Body of pancreas (tissue), 4 donors: ENCODE results near the gene QRICH1. TPM values are rescaled to one million over a fixed set of nuclear protein-coding genes. Genes with fewer than 3 reads are reported as not detected.

Experiments used
- ATAC-seq: fragments of 150-250 bp; one replicate; pipeline ENCODE4 v1.9.1; 2016
- DNase-seq, 4 donors: peaks; one replicate each; pipeline ENCODE4 v3.0.0-alpha.2; 2019
- H3K27ac ChIP-seq, 4 donors: fragments of 200-600 bp; sonication (generic); 1 replicate in 3 of 4; 2 replicates in 1 of 4; pipeline versions ENCODE4 v1.5.1 to v1.6.1; 2016 to 2019; ENCODE audit warnings: mild to moderate bottlenecking in 1 of 4, mixed read lengths in 1 of 4, moderate library complexity in 1 of 4
- H3K27me3 ChIP-seq, 2 donors: fragments of 200-600 bp; sonication (generic); one replicate each; pipeline ENCODE4 v1.6.0; 2016; ENCODE audit warnings: mild to moderate bottlenecking in 1 of 2
- H3K36me3 ChIP-seq, 2 donors: fragments of 200-600 bp; sonication (generic); replicated peaks in 1 of 2; 2 replicates each; pipeline ENCODE4 v1.5.1; 2016; ENCODE audit warnings: low read depth in 2 of 2; ENCODE audit not compliant: insufficient read depth in 1 of 2
- H3K4me1 ChIP-seq: fragments of 200-600 bp; sonication (generic); one replicate; pipeline ENCODE4 v1.6.0; 2016
- H3K4me3 ChIP-seq, 2 donors: fragments of 200-600 bp; sonication (generic); 1 replicate in 1 of 2; 2 replicates in 1 of 2; pipeline ENCODE4 v1.5.1; 2016 to 2019
- H3K9me3 ChIP-seq, 3 donors: fragments of 200-600 bp; sonication (generic); 1 replicate in 2 of 3; 2 replicates in 1 of 3; pipeline ENCODE4 v1.5.1; 2016
- CTCF ChIP-seq, 7 experiments: fragments of 450-650 bp in 4 of 7; fragments of 200-600 bp in 3 of 7; sonication (generic) in 3 of 7; IDR thresholded peaks; one replicate each; pipeline ENCODE4 v1.5.1; 2016 to 2019; ENCODE audit warnings: antibody characterized with exemption in 7 of 7
- POLR2A ChIP-seq, 3 donors: fragments of 450-650 bp; IDR thresholded peaks; one replicate each; pipeline ENCODE4 v1.6.1; 2016; ENCODE audit warnings: antibody characterized with exemption in 3 of 3, mild to moderate bottlenecking in 2 of 3
- WGBS, 2 donors: methylation state at CpG; one replicate each; pipeline ENCODE4 v1.1.5; 2017; 5-methylcytosine and 5-hydroxymethylcytosine counted together
- intact Hi-C: fragments of 100-400 bp; cut with DNase I; formaldehyde crosslinking; loops from one replicate; pipeline ENCODE4 v1.15.1; 2023
- total RNA-seq, 2 donors: library from RNA; depleted of rRNA; stranded (reverse); fragments of >200 nt; gene quantifications; one replicate each; pipeline ENCODE4 v1.1.0, GENCODE V29; 2016

QRICH1 gene, protein sequence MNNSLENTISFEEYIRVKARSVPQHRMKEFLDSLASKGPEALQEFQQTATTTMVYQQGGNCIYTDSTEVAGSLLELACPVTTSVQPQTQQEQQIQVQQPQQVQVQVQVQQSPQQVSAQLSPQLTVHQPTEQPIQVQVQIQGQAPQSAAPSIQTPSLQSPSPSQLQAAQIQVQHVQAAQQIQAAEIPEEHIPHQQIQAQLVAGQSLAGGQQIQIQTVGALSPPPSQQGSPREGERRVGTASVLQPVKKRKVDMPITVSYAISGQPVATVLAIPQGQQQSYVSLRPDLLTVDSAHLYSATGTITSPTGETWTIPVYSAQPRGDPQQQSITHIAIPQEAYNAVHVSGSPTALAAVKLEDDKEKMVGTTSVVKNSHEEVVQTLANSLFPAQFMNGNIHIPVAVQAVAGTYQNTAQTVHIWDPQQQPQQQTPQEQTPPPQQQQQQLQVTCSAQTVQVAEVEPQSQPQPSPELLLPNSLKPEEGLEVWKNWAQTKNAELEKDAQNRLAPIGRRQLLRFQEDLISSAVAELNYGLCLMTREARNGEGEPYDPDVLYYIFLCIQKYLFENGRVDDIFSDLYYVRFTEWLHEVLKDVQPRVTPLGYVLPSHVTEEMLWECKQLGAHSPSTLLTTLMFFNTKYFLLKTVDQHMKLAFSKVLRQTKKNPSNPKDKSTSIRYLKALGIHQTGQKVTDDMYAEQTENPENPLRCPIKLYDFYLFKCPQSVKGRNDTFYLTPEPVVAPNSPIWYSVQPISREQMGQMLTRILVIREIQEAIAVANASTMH
- total RNA-seq, result 10 to 100 TPM; 63.6 to 67.9 TPM

DNA sequence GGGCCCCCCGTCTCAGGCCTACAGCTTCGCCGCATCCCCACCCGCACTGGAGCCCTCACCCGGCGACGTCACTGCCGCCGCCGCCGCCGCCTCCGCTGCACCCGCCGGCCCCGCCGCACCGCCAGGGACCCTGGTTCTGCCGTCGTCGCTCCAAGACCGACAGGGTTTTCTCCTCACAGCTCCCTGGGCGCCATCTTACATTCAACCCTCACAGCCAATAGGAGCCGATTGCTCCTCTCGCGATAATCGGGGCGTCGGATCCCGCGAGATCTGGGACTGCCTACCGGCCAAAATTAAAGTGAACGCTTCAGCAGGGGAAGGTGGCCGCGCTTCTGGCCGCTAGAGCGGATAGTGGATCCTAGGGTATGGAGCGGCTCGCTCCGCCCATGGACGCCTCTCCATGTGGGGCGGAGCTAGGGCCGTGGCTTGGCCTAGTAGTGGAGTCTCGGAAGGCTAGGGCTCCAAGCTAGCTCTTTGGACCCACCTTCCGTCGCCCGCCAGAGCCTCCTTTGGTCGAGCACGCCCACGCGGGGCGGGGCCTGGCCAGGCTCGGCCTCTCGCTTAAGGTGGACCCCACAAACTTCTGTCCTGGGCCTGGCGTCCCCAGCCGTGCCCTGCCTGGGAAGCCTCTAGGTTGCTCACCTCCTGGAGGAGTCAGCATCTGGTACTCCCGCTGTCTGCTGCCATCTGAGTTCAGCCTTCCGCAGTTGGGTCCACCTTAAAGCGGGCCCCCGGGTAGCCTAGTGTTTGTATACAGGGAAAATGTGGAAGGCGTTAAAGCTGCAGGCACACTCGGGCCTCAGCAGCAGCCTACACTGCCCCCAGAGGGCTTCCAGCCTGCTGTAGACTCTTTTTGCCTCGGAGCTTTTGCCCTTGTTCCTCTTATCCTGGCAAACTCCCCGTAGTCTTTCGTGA, at the start of gene QRICH1:
QRICH1 (minus strand) TSS at position 219 of the 915 bp plus-strand sequence. CDS start 17,054 bp downstream, outside the sequence.
- ATAC-seq, result peak; percentile 90
- H3K4me1 ChIP-seq, result peaks cover 50% of the 10 kb centered on the region
- peak within 1 kb of the TSS; percentile 87 to 93 for H3K4me3 ChIP-seq
- intact Hi-C loops, result no loop called here
- H3K27ac ChIP-seq, result peak within 1 kb of the TSS; percentile 84 to 97 (median 91)
- H3K36me3 ChIP-seq, result peaks cover 0 to 9% of the 10 kb centered on the region in 2 donors
- no peaks in the 10 kb centered on the region for H3K9me3 ChIP-seq
- TF ChIP-seq POLR2A (IDR thresholded peaks at IDR 0.05) (peak; percentile 72 to 85 (median 82)), CTCF (IDR thresholded peaks at IDR 0.05) (peak; percentile 30 to 74 (median 59))
- no peaks in the 10 kb centered on the region for H3K27me3 ChIP-seq
- peak; percentile 96 to 98 (median 97) for DNase-seq
- WGBS, 2 donors, result 0 to 1% methylated on average over 13 to 61 of the region's 65 CpGs

DNA sequence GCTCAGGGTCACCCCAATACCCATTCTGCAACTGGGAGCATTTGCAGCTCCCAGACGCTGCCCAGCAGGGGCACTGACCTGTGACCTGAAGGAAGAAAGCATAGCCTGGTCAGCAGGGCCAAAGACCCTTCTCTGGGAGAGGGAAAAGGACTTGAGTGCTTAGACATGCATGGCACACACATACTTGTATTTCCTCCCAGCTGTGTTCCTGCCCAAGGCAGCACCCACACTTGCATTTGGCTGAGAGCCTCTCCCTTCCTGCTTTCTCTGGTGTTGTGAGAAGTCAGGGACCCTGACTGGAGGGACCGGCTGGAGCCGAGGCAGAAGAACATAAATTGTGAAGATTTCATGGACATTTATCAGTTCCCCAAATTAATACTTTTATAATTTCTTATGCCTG, 46.2 kb upstream of the QRICH1 start:
- no peak overlapping the region for H3K27ac ChIP-seq
- 63 to 78% methylated on average over 3 of the region's 3 CpGs for WGBS, 2 donors
- H3K27me3 ChIP-seq, result no peaks in the 10 kb centered on the region
- intact Hi-C loops, result no loop called here
- ATAC-seq, result no peak
- no peaks in the 10 kb centered on the region for H3K4me1 ChIP-seq
- no peak for DNase-seq
- no peaks in the 10 kb centered on the region for H3K9me3 ChIP-seq
- TF ChIP-seq CTCF (IDR thresholded peaks at IDR 0.05) (no peak), POLR2A (IDR thresholded peaks at IDR 0.05) (no peak)
- H3K36me3 ChIP-seq, result no peaks in the 10 kb centered on the region
- no peak overlapping the region for H3K4me3 ChIP-seq

DNA sequence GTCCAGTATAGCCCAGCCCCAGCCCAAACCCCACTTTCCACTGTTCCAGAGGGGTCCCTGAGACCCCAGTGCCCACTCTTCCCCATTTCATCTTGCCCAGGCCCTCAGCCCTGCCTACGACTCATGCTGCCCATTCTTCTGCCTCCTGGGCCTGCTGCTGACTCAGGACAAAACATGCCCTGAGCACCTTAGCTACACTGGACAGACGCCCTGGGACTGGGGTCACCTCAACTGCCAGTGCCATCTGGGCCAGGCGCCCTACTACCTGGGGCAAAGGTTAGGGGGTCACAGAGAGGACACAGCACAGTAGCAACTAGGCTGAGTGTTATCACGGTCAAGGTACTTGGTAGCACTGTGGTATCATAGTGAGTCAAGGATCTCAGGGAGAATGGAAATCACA, 41.6 kb upstream of the QRICH1 start:
- TF ChIP-seq CTCF (IDR thresholded peaks at IDR 0.05) (no peak), POLR2A (IDR thresholded peaks at IDR 0.05) (no peak)
- no peak for ATAC-seq

GRCh38 chr3:49134471-49135265, 40.8 kb upstream of the QRICH1 start:
- peaks cover 24% of the 10 kb centered on the region for H3K4me1 ChIP-seq
- no peak for TF ChIP-seq CTCF (IDR thresholded peaks at IDR 0.05)
- no peak for TF ChIP-seq POLR2A (IDR thresholded peaks at IDR 0.05)
- WGBS, 2 donors, result 50 to 60% methylated on average over 1 to 3 of the region's 3 CpGs
- intact Hi-C loops, result no loop called here
- DNase-seq (no peak), ATAC-seq (no peak)
- H3K27ac ChIP-seq, result peak overlapping the region in 2 of 4 donors; percentile 20 to 83
- H3K27me3 ChIP-seq, result no peaks in the 10 kb centered on the region
- H3K4me3 ChIP-seq, result no peak overlapping the region
- no peaks in the 10 kb centered on the region for H3K9me3 ChIP-seq
- no peaks in the 10 kb centered on the region for H3K36me3 ChIP-seq

More for the DNA sequence above, 41.6 kb upstream of the QRICH1 start:
- H3K4me3 ChIP-seq, result no peak overlapping the region
- intact Hi-C loops, result no loop called here
- H3K36me3 ChIP-seq, result no peaks in the 10 kb centered on the region
- 82% methylated on average over 3 to 4 of the region's 4 CpGs for WGBS, 2 donors
- H3K9me3 ChIP-seq, result no peaks in the 10 kb centered on the region
- no peak for DNase-seq
- H3K27ac ChIP-seq, result no peak overlapping the region
- H3K4me1 ChIP-seq, result peaks cover 24% of the 10 kb centered on the region
- H3K27me3 ChIP-seq, result no peaks in the 10 kb centered on the region
